HG03280 (cell line): ENCODE results near the gene THOC6.
A peak's percentile ranks its signal among the peaks of the same experiment; 100 is the strongest.
"Not testable (repeated sequence)": the region's sequence is repeated elsewhere in the genome, so short reads cannot be mapped to it uniquely, and the experiment has no call there.

ENCODE experiments used
- ATAC-seq: cut with Tn5 transposase; IDR thresholded peaks from one replicate; pipeline ENCODE4 v1.9.1; 2021; ENCODE audit warnings: mild to moderate bottlenecking, moderate library complexity; ENCODE audit not compliant: unreplicated experiment

THOC6 gene

DNA sequence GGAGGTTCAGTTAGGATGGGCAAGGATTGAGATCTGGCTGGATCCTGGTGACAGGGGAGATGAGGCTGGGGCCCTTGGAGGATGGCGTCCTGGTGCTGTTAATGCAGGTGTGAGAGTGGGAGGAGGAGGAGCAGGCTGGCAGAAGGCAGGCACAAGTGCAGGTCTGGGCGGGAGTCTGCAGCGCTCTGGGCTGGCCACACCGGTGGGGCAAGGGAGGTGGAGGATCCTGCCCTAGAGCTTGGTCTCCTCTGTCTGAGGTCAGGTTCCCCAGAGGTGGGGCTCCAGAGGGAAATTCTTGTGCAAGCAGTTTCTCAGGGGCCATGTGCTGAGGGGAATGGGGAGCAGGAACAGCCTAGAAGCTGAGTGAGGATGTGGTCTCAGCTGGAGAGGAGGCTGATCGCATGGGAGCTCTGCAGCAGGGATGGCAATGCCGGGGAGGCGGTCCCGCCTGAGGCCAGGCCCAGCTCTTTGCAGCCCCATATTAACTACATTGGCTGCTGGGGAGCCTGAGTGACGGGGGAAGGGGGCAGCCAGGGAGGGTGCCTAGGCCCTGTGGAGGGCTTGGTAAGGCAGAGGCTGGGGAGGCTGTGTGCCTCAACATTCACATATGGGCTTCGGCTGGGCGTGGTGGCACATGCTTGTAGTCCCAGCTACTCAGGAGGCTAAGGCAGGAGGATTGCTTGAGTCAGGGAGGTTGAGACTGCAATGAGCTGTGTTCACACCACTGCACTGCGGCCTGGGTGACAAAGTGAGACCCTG, 28.9 kb downstream of the THOC6 start:
- not testable (repeated sequence) for ATAC-seq

DNA sequence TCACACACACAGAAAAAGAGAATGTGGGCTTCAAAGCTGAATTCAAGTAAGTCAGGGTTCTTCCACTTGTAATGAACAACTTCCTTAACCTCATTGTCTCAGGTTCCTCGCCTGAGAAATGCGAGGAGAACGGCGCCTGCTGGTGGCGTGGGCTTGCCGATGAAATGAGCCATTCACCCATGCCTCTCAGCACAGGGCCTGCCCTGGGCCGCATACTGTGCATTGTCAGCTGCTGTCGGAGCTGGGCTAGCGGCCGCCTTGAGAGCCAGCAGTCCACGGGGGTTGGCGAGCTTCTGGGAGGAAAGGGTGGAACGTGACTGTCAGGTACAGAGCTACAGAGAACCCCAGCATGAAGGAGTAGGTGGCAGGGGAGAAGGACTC, 29.5 kb downstream of the THOC6 start:
- not testable (repeated sequence) for ATAC-seq

DNA sequence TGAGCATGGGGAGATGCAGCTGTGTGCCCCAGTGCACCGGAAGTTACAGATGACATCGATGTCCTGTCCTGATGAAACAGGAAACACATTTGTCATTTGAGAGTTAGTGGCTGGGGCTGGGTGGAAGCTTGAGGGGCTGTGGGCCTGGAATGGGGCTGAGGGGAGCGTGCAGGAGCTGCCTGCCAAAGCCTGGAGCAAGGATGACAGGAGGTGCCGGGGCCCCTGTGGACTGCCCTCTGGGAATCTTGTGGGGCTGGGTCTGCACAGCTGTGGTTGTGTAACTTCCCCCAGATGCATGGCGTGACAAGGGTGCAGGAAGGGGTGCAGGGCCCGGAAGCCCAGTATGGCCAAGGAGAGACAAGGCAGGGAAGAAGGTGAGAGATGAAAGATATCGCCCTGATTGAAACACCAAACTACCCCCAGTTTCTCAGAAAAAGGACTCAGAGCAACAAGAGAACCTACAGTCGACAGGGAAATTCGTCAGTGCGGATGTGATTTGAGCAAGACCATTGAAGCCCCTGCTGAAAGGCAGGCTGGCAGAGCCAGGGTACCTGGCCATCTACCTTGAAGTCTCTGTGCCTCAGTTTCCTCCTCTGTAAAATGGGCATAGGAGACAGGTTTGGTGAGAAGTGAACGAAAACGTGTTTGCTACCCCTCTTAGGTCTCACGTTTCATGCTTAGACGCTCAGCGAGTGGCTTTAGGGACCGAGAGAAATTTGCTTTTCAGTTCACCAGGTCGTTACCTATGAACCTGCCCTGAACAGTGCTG, 31.3 kb downstream of the THOC6 start:
- no peak for ATAC-seq

DNA sequence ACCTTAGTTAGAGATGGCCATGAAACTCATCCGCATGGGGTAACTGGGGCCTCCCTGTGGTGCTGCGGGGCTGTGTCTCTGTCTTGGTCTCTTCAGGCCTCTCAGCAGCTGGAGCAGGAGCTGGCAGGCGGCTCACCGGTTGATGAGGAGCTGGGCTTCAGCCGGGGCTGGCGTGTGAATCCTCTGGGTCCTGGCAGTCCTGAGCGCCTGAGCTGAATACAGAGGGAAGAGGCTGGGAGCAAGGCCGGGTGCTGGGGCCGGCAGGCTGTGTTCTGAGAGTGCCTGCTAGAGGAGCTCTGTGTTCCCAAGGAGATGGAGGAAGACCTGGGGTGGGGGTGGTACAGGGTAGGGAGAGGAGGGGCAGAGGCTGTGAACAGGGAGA, 31.9 kb downstream of the THOC6 start:
- ATAC-seq, result not testable (repeated sequence)

DNA sequence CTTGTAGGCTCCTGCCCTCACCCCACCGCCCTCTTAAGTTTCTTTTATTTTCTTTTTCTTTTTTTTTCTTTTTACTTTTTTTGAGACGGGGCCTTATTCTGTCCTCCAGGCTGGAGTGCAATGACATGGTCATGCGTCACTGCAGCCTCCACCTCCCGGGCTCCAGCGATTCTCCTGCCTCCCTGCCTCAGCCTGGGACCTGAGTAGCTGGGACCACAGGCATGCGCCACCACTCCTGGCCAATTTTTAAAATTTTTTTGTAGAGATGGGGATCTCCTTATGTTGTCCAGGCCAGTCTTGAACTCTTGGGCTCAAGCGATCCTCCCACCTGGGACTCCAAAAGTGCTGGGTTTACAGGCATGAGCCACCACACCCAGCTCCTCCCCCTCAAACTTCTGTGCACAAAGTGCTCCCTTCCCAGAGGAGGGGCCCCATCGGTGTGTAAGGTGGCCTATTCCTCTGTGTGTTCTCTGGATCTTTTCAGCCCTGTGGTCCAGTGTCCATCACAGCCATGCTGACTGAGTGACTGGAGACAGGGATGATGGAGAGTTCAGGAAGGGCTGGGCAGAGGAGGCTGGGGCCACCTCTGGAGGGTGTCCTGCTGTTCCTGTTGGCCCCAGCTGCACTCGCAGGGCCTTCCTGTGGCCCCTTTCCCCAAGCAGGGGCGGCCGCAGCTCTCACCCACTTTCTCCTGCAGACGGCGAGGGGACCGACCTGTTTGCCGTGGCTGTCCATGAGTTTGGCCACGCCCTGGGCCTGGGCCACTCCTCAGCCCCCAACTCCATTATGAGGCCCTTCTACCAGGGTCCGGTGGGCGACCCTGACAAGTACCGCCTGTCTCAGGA, 32.7 kb downstream of the THOC6 start:
- no peak for ATAC-seq

DNA sequence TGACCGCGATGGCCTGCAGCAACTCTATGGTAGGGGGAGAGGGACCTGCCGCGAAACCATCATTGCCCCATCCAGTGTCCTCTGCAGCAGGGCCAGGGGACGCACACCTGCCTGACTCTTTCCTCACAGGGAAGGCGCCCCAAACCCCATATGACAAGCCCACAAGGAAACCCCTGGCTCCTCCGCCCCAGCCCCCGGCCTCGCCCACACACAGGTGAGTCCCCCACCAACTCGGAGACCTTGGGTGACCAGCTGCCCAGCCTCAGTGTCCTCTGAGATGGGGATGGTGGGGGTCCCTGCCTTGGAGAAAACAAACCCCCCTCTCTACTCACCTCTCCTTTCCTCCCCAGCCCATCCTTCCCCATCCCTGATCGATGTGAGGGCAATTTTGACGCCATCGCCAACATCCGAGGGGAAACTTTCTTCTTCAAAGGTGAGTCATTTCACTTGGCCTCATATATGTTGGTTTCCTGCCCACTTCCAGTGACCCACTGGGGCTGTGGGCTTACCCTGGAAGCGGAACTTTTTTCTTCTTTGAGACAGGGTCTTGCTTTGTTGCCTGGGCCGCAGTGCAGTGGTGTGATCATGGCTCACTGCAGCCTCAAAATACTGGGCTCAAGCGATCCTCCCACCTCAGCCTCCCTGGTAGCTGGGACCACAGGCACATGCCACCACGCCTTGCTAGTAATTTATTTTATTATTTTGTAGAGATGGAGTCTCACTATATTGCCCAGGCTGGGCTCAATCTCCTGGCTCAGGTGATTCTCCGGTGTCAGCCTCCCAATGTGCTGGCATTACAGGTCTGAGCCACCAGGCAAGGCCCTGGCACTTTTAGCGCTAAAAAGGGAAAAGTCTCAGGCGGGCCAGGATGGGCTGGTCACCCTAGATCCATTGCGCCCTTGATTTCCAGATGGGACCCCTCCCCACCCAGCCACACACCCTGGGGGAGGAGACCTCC, 33.6 kb downstream of the THOC6 start:
- ATAC-seq, result no peak

DNA sequence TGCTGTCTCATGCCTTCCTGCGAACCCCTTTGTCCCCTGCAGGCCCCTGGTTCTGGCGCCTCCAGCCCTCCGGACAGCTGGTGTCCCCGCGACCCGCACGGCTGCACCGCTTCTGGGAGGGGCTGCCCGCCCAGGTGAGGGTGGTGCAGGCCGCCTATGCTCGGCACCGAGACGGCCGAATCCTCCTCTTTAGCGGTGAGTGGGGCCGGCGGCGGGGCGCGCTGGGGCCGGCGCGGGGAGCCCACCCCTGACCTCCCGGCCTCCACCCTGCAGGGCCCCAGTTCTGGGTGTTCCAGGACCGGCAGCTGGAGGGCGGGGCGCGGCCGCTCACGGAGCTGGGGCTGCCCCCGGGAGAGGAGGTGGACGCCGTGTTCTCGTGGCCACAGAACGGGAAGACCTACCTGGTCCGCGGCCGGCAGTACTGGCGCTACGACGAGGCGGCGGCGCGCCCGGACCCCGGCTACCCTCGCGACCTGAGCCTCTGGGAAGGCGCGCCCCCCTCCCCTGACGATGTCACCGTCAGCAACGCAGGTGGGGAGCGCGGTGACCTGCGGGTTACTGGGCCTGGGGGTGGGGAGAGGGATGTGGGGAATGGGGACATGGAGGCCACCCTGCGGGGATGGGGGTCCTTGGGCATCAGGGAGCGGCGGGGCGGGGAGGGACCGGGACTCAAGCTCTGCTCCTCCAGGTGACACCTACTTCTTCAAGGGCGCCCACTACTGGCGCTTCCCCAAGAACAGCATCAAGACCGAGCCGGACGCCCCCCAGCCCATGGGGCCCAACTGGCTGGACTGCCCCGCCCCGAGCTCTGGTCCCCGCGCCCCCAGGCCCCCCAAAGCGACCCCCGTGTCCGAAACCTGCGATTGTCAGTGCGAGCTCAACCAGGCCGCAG, 34.5 kb downstream of the THOC6 start:
- peak; percentile 20 for ATAC-seq

DNA sequence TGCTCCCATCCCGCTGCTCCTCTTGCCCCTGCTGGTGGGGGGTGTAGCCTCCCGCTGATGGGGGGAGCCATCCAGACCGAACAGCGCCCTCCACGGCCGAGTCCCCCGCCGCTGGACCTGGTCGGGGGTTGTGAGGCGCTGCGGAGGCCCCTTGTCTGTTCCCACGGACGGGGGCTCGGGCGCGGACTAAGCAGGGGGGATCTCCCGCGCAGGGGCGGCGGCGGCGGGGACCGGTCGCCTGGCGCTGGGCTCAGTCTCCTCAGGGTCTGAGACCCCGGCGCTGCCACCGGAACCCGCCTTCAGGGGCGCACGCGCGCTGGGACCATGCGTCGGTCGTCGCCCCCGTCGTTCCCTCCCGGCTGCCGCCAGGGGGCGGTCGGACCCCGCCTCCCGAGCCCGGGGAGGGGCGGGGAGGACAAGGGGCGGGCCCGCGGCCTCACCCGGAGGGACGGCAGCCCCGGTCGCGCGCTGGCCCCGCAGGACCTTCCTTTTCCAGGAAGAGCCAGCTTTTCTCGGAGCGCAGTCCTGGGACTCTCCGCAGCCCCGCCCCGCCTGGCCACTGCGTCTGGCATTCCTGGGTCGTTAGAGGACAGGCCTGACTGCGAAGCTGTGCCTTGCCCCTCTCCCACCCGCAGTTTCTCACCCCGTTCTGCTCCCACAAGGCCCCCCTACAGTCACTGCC, 35.3 kb downstream of the THOC6 start:
- peak; percentile 84 for ATAC-seq

DNA sequence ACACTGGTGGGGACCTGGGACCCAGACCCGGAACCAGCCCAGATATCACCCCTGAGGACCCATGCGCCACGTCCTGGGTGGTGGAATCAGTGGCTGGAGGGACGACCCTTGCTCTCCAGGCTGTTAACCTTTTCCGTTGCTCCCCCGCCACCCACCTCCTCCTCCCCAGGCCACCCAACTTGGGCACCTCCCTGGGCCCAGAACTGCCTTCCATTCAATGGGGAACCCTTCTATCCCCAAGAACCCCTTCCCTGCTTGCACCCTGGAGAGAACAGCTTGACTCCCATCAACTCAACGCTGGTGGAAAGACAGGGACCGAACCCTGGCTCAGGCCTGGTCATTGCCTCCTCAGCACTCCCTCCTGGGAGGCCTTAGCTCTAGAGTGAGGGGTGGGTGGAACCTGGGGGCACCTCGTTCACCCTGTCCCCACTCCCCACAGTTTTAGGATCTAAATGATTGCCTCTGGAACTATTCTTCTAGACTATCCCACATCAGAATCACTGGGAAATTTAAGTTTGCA, 35.9 kb downstream of the THOC6 start:
- ATAC-seq, result no peak

DNA sequence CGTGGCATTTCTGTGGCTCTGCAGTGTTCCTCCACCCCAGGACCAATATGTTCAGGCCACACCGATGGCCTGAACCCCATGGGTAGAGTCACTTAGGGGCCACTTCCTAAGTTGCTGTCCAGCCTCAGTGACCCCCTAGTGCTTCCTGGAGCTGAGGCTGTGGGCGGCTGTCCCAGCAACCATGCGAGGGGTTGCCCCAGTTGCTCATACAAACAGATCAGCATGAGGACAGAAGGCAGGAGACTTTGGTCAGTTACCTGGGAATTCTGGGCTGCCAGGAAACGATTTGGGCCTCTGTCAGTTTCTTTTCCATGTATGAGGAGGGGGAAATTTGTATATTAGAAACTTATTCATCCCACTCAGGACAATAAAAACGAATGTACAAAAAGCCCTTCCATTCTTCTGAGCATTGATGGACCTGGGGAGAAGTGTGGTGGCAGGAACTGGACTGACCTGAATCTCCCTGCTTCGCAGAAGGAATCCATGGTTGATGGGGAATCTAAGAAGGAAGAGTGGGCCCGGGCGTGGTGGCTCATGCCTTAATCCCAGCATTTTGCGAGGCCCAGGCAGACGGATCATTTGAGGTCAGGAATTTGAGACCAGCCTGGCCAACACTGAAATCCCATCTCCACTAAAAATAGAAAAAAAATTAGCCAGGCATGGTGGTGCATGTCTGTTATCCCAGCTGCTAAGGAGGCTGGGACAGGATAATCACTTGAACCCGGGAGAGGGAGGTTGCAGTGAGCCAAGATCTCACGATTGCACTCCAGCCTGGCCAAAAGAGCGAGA, 36.7 kb downstream of the THOC6 start:
- ATAC-seq, result no peak

DNA sequence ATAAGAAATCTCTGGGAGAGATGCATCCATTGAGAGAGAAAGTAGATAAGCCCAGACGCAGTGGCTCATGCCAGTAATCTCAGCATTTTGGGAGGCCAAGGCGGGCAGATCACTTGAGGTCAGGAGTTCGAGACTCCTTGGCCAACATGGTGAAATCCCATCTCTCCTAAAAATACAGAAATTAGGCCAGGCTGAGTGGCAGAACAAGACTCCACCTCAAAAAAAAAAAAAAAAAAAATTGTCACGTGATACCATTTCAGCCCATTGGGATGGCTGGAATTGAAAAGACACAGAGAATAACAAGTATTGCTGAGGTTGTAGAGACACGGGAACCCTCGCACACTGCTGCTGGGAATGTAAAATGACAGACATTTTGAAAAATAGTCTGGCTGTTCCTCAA, 38.7 kb downstream of the THOC6 start:
- ATAC-seq, result no peak

DNA sequence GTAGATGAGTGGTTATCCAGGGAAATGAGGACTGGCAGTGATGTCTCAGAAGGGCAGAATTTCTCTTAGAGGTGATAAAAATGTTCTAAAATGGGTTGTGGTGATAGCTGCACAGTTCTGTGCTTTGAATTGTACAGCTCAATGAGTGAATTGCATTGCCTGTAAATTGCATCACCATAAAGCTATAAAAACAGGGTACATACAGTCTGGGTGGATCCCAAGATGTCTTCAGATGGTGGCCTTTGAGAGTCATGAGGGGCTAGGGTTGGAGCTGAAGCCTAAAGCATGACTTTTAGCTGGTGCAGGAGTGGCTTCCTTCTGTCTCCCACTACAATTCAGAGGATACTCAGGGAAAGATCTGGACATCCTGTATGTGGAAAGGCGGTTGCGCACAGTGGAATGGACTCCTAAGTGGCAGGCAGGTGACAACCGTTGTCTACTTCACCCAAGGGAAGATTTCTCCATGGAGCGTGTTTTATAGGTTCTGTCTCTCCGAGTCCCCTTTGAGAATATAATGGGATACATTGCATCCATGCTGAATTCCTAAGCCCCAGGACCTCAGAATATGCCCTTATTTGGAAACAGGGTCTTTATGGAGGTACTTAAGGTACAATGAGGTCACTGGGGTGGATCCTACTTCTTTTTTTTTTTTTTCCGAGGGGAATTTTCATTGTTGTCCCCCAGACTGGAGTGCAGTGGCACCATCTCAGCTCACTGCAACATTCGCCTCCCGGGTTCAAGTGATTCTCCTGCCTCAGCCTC, 40.0 kb downstream of the THOC6 start:
- ATAC-seq, result no peak

DNA sequence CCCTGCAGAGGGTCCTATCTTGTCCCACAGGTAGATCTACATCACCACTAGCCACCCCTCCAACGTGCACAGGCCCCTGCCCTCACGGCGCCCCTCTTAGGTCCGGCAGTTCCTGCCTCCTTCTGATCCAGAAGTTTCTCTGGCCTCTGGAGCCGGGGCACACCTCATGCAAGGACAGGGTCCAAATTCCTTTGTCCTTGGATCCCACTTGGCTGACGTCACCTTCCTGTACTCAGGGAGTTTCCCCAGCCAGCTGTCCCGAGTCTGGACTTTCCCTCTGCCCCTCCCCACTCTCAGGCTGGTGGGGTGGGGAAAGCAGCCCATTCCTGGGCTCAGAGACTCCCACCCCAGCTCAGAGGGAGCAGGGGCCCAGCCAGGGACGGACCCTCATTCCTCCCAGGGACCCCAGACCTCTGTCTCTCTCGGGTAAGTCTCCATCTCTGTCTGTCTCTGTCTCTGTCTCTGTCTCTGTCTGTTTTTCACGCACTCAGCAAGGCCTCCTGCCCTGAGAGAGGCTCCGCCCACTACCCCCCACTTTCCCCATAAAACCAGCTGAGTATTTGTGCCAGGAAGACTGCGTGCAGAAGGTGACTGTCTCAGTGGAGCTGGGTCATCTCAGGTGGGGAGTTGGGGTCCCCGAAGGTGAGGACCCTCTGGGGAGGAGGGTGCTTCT, 41.4 kb downstream of the THOC6 start, which contains the start of gene IL32:
Gene IL32, plus strand, starts transcription at position 572 of the 673 bp plus-strand sequence. CDS start 172 bp downstream, outside the sequence.
- ATAC-seq, result no peak

DNA sequence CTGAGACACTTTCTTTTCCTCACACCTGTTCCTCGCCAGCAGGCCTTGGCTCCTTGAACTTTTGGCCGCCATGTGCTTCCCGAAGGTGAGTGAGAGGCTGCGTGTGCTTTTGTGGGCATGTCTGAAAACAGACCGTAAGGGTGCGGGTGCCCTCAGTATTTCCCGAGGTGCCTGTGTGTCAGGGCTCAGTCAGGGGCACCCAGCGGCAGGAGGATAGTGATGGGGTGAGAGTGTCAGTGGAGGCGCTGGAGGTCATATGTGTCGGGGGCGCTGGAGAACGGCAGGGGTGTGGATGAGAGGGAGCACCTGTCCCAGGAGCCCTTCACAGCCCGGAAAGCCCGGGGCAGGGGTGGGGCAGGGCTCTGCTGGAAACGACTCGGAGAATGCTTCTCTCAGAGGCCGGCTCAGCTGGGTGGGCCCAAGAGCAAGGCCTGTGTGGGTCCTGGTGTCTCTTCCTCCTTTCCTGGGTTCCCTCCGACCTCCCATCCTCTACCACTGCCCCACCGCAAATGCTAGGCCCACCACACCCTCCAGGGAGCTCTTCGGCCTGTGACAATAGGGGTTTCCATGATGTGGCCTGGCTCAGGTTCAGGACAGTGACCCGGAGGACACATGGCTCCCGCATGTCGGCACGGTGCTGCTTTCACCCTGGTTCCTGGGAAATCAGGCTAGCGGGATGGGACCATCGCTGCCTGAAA, 42.1 kb downstream of the THOC6 start:
- ATAC-seq, result no peak

DNA sequence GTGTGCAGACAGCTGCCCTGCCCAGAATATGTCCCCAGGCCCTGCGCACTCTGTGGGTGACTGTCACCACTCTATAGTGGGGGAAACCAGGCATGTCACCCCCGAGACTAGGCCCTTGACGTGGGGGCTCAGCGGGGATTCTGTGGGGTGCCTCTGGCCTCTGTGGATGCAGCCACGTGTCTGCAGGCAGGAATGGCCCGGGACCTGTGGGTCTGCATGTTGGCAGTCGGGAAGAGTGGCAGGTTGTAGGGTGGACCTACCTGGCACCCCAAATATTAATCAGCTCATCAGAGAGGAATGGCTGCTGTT, 42.6 kb downstream of the THOC6 start:
- no peak for ATAC-seq

DNA sequence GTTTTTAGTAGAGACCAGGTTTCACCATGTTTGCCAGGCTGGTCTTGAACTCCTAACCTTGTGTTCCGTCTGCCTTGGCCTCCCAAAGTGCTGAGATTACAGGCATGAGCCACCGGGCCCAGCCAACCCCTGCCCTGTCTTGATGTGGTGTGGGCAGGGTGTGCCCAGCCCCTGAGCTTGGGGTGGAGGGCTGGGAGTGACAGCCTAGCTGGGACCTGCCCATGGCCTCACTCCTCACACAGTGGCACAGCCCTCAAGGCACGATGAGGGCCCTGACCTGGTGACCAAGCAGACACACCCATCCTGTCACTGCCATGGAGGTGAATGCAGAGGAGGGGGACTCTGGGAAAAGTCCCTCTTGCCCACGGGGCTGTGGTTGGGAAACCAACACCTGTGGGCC, 44.7 kb downstream of the THOC6 start:
- no peak for ATAC-seq
